H1 (cell line): ENCODE results near the gene DCPS. TPM values are rescaled to one million over a fixed set of nuclear protein-coding genes. Genes with fewer than 3 reads are reported as not detected.

Experiments used
- EGR1 ChIP-seq: IDR thresholded peaks from 2 replicates; pipeline ENCODE4 v1.6.1; 2011; ENCODE audit warnings: low read depth, low read length, borderline replicate concordance
- HDAC6 ChIP-seq: IDR thresholded peaks from one replicate; pipeline ENCODE4 v1.7.1; 2012; ENCODE audit warnings: low read depth, mild to moderate bottlenecking, inconsistent platforms, low read length, moderate library complexity
- NRF1 ChIP-seq: IDR thresholded peaks from 2 replicates; pipeline ENCODE4 v1.6.1; 2011; ENCODE audit warnings: mild to moderate bottlenecking, low read depth, low read length, improper control_type of control experiment
- TBP ChIP-seq: IDR thresholded peaks from 2 replicates; pipeline ENCODE4 v1.6.1; 2011; ENCODE audit warnings: low read depth, low read length, improper control_type of control experiment
- USF2 ChIP-seq: IDR thresholded peaks from 2 replicates; pipeline ENCODE4 v1.6.1; 2011; ENCODE audit warnings: low read length, improper control_type of control experiment
- polyA plus RNA-seq, 7 experiments: library from polyadenylated mRNA; depleted of rRNA in 3 of 7; stranded (reverse) in 5 of 7; unstranded in 2 of 7; fragments of >200 nt in 5 of 7; fragments of 200-250 nt in 2 of 7; gene quantifications; 1 replicate in 5 of 7; 2 replicates in 1 of 7; 4 replicates in 1 of 7; pipeline versions ENCODE4 v1.2.1 to v1.2.3, GENCODE V29; 2011 to 2013; ENCODE audit warnings: missing spikeins in 2 of 7, mixed read lengths in 2 of 7
- total RNA-seq: library from RNA; stranded (reverse); fragmentation: NEBNext Ultra II Directional; extraction: Animal tissue kit (Norgen Biotek cat#: 25700); gene quantifications from 2 replicates; pipeline ENCODE4 v1.2.1, GENCODE V29; 2021

The DCPS gene
- total and polyA plus RNA-seq, 2 of the 8 experiments (the other 6 are each of a cell fraction or from before 2014, with no cell fraction given), result 24.6 to 55.2 TPM

- TF ChIP-seq USF2 (no peak), HDAC6 (no peak), TBP (no peak), EGR1 (no peak), NRF1 (no peak)
Observed at GRCh38 chr11:126366064-126366822, 62.4 kb downstream of the DCPS start (continued).
